Measurements from ENCODE around the gene LDHB.
"Not testable (repeated sequence)": the region's sequence is repeated elsewhere in the genome, so short reads cannot be mapped to it uniquely, and the experiment has no call there.

LDHB gene

DNA sequence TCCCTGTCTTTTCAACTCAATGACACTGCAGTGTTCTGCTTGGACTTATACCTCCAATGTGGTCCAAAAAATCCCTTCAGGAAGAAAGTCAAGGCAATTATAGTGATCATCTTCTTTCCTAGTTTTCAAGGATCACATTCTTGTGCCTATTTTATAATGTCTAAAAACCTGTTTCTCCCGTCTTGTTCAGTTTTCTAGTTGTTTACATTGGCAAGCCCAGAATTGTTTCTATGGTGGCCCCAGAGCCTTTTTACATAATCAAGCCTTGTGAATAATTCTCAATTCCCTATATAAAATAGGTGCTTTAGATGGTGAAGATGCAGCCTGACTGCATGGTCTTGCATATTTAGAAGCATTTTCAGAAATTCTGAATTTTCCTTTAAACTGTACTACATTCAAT, 14.5 kb upstream of the LDHB start:
- DNase-seq: no peak

DNA sequence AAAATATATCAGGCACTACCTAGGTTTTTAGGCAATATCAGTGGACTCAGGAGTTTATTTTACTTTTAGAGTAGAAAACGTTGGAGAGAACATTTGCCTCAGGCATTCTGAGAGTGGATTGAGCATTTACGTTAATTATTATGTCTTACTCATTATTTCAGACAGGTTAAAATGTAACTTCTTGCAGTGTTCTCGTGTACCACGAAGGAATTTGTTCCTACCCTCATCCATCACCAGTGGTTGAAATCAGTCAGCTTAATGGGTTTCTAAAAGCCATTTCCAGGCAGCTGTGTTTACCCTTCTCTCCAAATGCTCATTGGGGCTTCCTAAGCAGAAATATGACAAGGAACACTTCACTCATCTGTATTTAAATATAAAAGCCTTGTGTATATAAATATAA, 9.1 kb upstream of the LDHB start:
- no peak for DNase-seq

- no peak for DNase-seq
Measured at GRCh38 chr12:21665816-21666215, 8.2 kb upstream of the LDHB start.

GRCh38 chr12:21662122-21662792, 4.6 kb upstream of the LDHB start:
- no peak for DNase-seq

DNA sequence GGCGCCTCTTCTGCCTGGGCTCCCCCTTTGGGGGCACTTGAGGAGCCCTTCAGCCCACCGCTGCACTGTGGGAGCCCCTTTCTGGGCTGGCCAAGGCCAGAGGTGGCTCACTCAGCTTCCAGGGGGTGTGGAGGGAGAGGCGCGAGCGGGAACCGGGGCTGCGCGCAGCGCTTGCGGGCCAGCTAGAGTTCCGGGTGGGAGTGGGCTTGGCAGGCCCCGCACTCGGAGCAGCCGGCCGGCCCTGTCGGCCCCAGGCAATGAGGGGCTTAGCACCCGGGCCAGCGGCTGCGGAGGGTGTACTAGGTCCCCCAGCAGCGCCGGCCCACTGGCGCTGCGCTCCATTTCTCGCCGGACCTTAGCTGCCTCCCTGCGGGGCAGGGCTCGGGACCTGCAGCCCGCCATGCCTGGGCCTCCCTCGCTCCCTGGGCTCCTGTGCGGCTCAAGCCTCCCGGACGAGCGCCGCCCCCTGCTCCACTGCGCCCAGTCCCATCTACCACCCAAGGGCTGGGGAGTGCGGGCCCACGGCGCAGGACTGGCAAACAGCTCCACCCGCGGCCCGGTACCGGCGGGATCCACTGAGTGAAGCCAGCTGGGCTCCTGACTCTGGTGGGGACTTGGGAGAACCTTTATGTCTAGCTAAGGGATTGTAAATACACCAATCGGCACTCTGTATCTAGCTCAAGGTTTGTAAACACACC, 3.9 kb upstream of the LDHB start:
- DNase-seq: not testable (repeated sequence)

DNA sequence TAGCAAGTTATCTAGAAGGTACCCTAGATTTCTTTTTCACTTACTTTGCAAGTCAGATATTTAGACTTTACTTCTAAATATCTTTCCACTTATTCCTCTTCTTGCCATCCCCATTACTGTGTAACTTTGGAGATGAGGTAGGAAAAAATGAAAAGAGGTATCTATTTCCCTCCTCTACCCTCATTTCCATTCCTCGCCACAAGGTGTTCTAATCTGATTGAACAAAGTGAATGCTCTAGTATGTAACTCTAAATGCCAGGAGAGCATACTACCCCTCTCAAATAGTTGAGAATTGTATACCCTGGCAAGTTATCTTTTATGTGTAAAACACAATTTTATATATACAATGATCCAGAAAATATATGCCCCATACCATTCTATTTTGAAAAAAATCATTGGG, 1.7 kb upstream of the LDHB start:
- DNase-seq: no peak

- DNase-seq: no peak
Measured at GRCh38 chr12:21656905-21657325, 727 bp downstream of the LDHB start.

GRCh38 chr12:21655591-21655990, 2.1 kb downstream of the LDHB start:
- no peak for DNase-seq

- DNase-seq: no peak
Measured at GRCh38 chr12:21651821-21652220, 5.8 kb downstream of the LDHB start.

DNA sequence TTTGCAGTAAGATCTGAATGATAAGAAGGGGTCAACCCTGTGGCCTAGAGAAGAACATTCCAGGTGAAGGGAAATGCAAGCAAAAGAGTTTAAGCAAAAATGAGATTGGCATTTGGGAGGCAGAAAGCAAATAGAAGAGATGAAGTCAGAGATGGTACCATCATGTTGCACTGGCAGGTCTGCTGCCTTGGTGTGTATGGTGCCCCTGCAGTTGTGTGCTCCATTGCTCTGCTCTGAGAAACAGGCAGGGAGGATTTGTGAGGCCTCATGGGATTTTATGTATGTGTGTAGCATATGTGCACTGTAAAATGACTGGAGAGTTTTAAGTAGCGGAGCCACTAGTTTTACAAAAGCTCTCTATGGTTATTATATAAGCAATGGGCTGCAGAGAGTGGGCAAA, 6.6 kb downstream of the LDHB start:
- DNase-seq: no peak

DNA sequence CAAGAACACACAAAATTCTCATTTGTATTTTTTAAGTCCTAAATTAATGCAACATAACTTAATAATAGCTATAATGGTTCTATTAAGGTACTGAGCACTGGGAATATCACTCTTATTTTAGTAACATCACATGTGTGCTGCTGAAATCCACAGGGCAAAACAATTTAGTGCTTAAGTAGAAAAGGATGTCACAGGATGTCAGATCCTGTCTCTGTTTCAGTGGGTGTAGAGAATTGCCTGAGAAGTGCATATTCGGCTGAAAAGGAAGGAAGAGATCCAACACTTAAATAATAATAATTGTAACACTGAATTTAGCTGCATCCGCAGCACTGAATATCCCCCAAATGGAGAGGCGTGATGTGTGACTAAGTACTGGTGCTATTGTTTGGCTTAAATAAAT, 8.6 kb downstream of the LDHB start:
- no peak for DNase-seq

DNA sequence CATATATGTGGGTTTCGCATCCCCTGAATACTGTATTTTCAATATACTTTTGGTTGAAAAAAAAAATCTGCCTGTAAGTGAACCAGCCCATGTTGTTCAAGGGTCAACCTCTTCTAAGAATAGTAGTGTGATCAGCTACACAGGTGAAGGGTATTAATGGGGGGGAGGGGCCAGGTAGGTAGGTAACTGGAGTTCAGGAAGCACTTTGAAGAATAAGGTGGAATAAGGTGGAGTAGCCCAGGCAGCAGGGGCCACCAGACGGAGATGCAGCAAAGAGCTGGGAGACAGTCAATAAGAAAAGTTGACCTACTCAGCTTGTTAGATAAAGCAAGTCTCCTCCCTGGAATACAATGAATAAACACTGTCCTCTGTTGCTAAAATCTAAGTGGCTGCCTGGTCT, 9.3 kb downstream of the LDHB start:
- no peak for DNase-seq

DNA sequence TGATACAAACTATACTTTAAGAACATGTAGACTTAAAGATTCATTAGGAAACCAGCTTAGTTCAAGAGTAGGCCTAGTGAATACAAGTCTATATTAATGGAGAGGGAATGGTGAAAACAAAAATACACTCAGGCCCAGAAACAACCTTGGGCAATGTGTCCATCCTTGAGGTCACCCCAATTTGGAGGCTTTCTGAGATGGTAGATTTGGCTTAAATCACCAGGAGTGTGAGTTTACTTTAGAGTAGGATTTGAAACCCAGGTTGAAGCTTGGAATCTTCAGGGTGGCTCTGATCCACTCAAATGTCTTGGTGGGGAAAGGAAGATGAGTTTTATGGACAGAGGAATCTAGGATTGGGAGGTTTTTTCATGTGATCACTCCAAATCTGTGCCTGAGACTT, 10.5 kb downstream of the LDHB start:
- DNase-seq: no peak

- not testable (repeated sequence) for DNase-seq
Measured at GRCh38 chr12:21645041-21645500, 12.6 kb downstream of the LDHB start.

DNA sequence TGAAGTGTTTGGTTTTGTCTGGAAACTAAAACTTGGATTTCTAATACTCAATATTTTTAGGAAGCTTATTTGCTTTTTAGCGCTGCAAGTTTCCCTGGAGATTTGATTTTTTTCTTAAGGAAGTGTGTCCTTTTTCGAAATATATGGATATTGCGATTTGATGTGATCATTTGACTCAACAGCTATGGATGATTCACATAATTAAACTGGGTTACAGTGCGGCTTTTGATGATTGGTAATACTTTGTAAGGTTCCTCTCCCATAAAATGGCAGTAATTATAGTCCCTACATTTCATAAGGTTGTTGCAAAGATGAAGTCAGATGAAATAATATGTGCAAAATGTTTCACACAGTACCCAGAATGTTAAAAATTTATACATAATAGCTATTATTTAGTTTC, 13.1 kb downstream of the LDHB start:
- DNase-seq: no peak

- DNase-seq: no peak
Measured at GRCh38 chr12:21643758-21644157, 13.9 kb downstream of the LDHB start.

GRCh38 chr12:21642707-21643389, 14.8 kb downstream of the LDHB start:
- no peak for DNase-seq

DNA sequence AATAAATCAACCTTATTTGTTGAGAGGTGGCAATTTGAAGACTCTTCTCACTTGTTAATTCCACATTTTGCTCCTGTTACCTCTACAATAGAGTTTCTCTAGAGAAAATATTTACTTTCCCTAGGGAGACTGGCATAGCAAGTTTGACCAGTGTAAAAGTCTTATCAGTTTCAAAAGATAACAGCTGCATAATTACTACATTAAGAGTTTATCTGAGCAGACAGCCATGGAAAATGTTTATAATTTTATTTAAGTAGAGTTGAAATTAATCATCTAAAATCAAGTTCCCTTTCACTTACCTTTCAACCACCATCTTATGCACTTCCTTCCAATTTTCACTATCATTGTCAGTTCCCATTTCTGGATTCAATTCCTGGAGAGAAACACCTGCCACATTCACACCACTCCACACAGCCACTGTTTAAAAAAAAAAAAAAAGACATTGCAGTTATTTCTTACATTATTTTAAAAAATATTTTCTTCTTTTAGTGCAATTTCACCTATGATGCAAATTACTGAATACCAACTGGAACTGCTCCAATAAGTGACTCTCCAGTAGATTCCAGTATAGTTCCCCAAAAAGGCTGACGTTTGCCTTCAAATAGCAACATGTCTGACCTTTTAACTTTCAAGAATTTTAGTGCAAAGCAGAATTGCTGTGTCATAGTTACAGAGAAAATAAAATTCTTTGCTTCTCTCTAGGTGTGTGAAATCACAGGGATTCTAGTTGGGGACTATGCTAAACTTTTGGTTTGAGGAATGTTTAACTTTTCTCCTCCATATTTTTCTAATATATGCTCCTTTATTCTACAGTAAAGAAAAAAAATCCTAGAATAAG, 19.4 kb downstream of the LDHB start:
- no peak for DNase-seq

DNA sequence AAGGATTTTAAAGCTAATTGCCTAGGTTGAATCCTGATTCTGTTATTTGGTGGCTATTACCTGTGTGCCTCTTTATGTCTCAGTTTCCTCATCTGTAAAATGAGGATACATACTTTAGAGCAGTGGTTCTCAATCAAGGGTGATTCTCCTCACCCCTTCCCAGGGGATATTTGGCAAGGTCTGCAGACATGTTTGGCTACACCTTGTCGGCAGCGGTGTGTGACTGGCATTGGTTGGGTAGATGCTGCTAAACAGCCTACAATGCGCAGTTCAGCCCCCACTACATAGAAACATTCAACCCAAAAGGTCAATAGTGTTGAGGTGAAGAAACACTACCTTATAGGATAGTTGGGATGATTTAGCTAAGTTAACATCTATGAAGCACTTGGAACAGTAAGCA, 23.4 kb downstream of the LDHB start:
- DNase-seq: no peak

GRCh38 chr12:21631367-21631766, 26.3 kb downstream of the LDHB start:
- DNase-seq: no peak

DNA sequence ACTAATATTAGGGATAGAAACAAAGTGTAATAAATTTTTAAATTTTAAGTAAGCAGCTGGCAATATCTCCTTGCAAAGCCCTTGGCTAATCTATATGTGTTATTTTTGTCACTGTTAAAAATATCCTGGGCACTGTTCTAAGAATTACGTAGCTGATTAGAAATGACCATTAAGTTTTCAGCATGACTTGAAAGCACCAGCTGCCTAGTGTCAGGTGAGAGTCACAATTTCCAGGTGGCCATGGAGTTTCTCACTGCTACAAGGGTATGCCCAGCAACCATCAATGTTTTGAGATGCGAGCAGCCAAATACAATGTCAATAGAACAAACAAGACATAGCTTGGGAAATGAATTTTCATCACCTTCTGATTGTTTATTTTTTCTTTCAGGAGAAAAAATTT, 29.7 kb downstream of the LDHB start:
- DNase-seq: no peak

- DNase-seq: no peak
Measured at GRCh38 chr12:21618566-21618965, 39.1 kb downstream of the LDHB start.

- DNase-seq: no peak
Measured at GRCh38 chr12:21617030-21617429, 40.6 kb downstream of the LDHB start.
